IPS DF 4.7 (cell line): ENCODE data around the gene TNXB.
"Not testable (repeated sequence)": the region's sequence is repeated elsewhere in the genome, so short reads cannot be mapped to it uniquely, and the experiment has no call there.

Source experiments
- DNase-seq: peaks from one replicate; pipeline ENCODE4 v3.0.0-alpha.2; 2013; ENCODE audit warnings: low spot score; ENCODE audit errors: extremely low read depth

The TNXB gene

GRCh38 chr6:32040299-32041049, 68.7 kb downstream of the TNXB start:
- DNase-seq: not testable (repeated sequence)

- not testable (repeated sequence) for DNase-seq
Observed at GRCh38 chr6:32039321-32040274, 69.5 kb downstream of the TNXB start.

- DNase-seq: not testable (repeated sequence)
Observed at GRCh38 chr6:32038878-32039277, 70.3 kb downstream of the TNXB start.

GRCh38 chr6:32037598-32038524, 71.3 kb downstream of the TNXB start, which contains the start of gene CYP21A2:
CYP21A2 (plus strand) TSS chr6:32038415; CDS start chr6:32038423, 8 bp downstream.
- DNase-seq: not testable (repeated sequence)

GRCh38 chr6:32037136-32037535, 72.0 kb downstream of the TNXB start:
- not testable (repeated sequence) for DNase-seq

- DNase-seq: not testable (repeated sequence)
Observed at GRCh38 chr6:32035283-32036013, 73.7 kb downstream of the TNXB start.

- DNase-seq: not testable (repeated sequence)
Observed at GRCh38 chr6:32029553-32029952, 79.6 kb downstream of the TNXB start.

- not testable (repeated sequence) for DNase-seq
Observed at GRCh38 chr6:32028631-32029030, 80.5 kb downstream of the TNXB start.

- not testable (repeated sequence) for DNase-seq
Observed at GRCh38 chr6:32022100-32022499, 87.0 kb downstream of the TNXB start.

GRCh38 chr6:32014547-32014946, 94.6 kb downstream of the TNXB start, which contains the start of gene C4B:
C4B (plus strand) TSS chr6:32014795; CDS start chr6:32014846, 51 bp downstream.
- DNase-seq: not testable (repeated sequence)

- not testable (repeated sequence) for DNase-seq
Observed at GRCh38 chr6:32013738-32014137, 95.4 kb downstream of the TNXB start.

GRCh38 chr6:32012941-32013617, 96.1 kb downstream of the TNXB start:
- not testable (repeated sequence) for DNase-seq

GRCh38 chr6:32010856-32011530, 98.1 kb downstream of the TNXB start:
- not testable (repeated sequence) for DNase-seq

GRCh38 chr6:32009537-32009936, 99.6 kb downstream of the TNXB start:
- not testable (repeated sequence) for DNase-seq

- not testable (repeated sequence) for DNase-seq
Observed at GRCh38 chr6:32008616-32009015, 100.5 kb downstream of the TNXB start.

GRCh38 chr6:32008037-32008436, 101.1 kb downstream of the TNXB start:
- not testable (repeated sequence) for DNase-seq

GRCh38 chr6:32007086-32007485, 102.1 kb downstream of the TNXB start:
- not testable (repeated sequence) for DNase-seq

GRCh38 chr6:32005991-32006529, 103.1 kb downstream of the TNXB start:
- DNase-seq: not testable (repeated sequence)

GRCh38 chr6:32005538-32005880, 103.6 kb downstream of the TNXB start:
- not testable (repeated sequence) for DNase-seq
